CD4-positive, alpha-beta T cell (primary cell): ENCODE results near the gene HNF1A. TPM values are rescaled to one million over a fixed set of nuclear protein-coding genes. Genes with fewer than 3 reads are reported as not detected.
A peak's percentile ranks its signal among the peaks of the same experiment; 100 is the strongest.

Experiments
- ATAC-seq: fragments of 200-7000 bp; cut with Tn5 transposase; one replicate; pipeline ENCODE4 v1.10.0; 2022; ENCODE audit warnings: mild to moderate bottlenecking; ENCODE audit not compliant: poor library complexity
- CTCF ChIA-PET: fragments of 350-600 bp; sonication (Branson Sonifier 250); formaldehyde crosslinking; loops from one replicate; lab custom pipeline; 2021; ENCODE audit warnings: antibody characterized with exemption, inconsistent platforms; lab: Charles Lee
- POLR2A ChIA-PET: fragments of 350-600 bp; sonication (Branson Sonifier 250); formaldehyde crosslinking; loops from one replicate; lab custom pipeline; 2021; ENCODE audit warnings: antibody characterized with exemption, inconsistent platforms; lab: Charles Lee
- DNase-seq, 14 experiments: peaks; one replicate each; pipeline ENCODE4 v3.0.0-alpha.2; 2013 to 2020; ENCODE audit warnings: mixed read lengths in 2 of 14
- H3K27ac ChIP-seq, 2 donors: one replicate each; pipeline versions ENCODE4 v1.5.1 to v1.7.0; 2013; ENCODE audit warnings: low read length in 2 of 2, low read depth in 1 of 2, mild to moderate bottlenecking in 1 of 2
- H3K27me3 ChIP-seq, 2 experiments: 1 replicate in 1 of 2; 2 replicates in 1 of 2; pipeline versions ENCODE4 v1.6.1 to v1.7.0; 2013; ENCODE audit warnings: low read length in 2 of 2, control low read depth in 1 of 2, mild to moderate bottlenecking in 1 of 2, moderate library complexity in 1 of 2; ENCODE audit not compliant: insufficient read depth in 2 of 2, control insufficient read depth in 1 of 2
- H3K36me3 ChIP-seq: one replicate; pipeline ENCODE4 v1.6.1; 2013; ENCODE audit warnings: low read length, control low read depth; ENCODE audit not compliant: insufficient read depth
- H3K4me1 ChIP-seq: one replicate; pipeline ENCODE4 v1.6.1; 2013; ENCODE audit warnings: low read length, control low read depth; ENCODE audit not compliant: insufficient read depth
- H3K4me3 ChIP-seq: one replicate; pipeline ENCODE4 v1.5.1; 2013; ENCODE audit warnings: mild to moderate bottlenecking, low read length, moderate library complexity
- H3K9me3 ChIP-seq, 2 experiments: 1 replicate in 1 of 2; 2 replicates in 1 of 2; pipeline versions ENCODE4 v1.6.1 to v1.7.0; 2013; ENCODE audit warnings: low read length in 2 of 2, mild to moderate bottlenecking in 2 of 2, control low read depth in 1 of 2, moderate library complexity in 1 of 2; ENCODE audit not compliant: control insufficient read depth in 1 of 2, insufficient read depth in 1 of 2
- H3K27ac Mint-ChIP-seq: one replicate; pipeline ENCODE4 v1.8.0; 2020; ENCODE audit warnings: mixed read lengths
- H3K27me3 Mint-ChIP-seq: one replicate; pipeline ENCODE4 v1.8.0; 2021; ENCODE audit warnings: mixed read lengths
- H3K36me3 Mint-ChIP-seq: one replicate; pipeline ENCODE4 v1.8.0; 2021; ENCODE audit warnings: low read depth, mixed read lengths
- H3K4me1 Mint-ChIP-seq: one replicate; pipeline ENCODE4 v1.8.0; 2021; ENCODE audit warnings: low read depth, mixed read lengths
- H3K4me3 Mint-ChIP-seq: one replicate; pipeline ENCODE4 v1.8.0; 2020; ENCODE audit warnings: mild to moderate bottlenecking, mixed read lengths
- H3K9me3 Mint-ChIP-seq: one replicate; pipeline ENCODE4 v1.8.0; 2020; ENCODE audit warnings: mixed read lengths
- intact Hi-C, 2 experiments: fragments of 100-400 bp; cut with DNase I in 1 of 2; cut with micrococcal nuclease in 1 of 2; formaldehyde crosslinking; loops; one replicate each; pipeline versions ENCODE4 v1.15.1 to v1.9.0; 2023 to 2025; cut with DNase I, micrococcal nuclease
- total RNA-seq, 174 experiments: library from RNA in 2 of 174; stranded (reverse) in 2 of 174; gene quantifications; one replicate each; pipeline ENCODE4 v1.2.3 and lab custom pipeline; 2021 to 2026
- TF ChIP-seq, protein P1 (sequence below): fragments of 200-600 bp; IDR thresholded peaks from one replicate; pipeline ENCODE4 v1.8.0; 2022; ENCODE audit warnings: antibody characterized with exemption, mild to moderate bottlenecking

Gene HNF1A
- total RNA-seq, 2 experiments from 2014 or later, result not detected

GRCh38 chr12:121017966-121018491 is 39.7 kb downstream of the HNF1A start:
- POLR2A ChIA-PET, result interaction anchor here (0.6 kb wide), 1 partner anchor 9 kb away, joined by 3 read pairs; no protein-coding TSS in a partner anchor
- H3K27me3 ChIP-seq, result no peaks in the 10 kb centered on the region
- H3K4me3 Mint-ChIP-seq, result peak overlapping the region; percentile 51
- ATAC-seq, result no peak
- CTCF ChIA-PET, result no interaction called here
- H3K27ac Mint-ChIP-seq, result no peak overlapping the region
- peaks cover 18% of the 10 kb centered on the region for H3K36me3 ChIP-seq
- H3K4me3 ChIP-seq, result no peak overlapping the region
- TF ChIP-seq, protein P1, sequence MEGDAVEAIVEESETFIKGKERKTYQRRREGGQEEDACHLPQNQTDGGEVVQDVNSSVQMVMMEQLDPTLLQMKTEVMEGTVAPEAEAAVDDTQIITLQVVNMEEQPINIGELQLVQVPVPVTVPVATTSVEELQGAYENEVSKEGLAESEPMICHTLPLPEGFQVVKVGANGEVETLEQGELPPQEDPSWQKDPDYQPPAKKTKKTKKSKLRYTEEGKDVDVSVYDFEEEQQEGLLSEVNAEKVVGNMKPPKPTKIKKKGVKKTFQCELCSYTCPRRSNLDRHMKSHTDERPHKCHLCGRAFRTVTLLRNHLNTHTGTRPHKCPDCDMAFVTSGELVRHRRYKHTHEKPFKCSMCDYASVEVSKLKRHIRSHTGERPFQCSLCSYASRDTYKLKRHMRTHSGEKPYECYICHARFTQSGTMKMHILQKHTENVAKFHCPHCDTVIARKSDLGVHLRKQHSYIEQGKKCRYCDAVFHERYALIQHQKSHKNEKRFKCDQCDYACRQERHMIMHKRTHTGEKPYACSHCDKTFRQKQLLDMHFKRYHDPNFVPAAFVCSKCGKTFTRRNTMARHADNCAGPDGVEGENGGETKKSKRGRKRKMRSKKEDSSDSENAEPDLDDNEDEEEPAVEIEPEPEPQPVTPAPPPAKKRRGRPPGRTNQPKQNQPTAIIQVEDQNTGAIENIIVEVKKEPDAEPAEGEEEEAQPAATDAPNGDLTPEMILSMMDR, result no peak
- H3K36me3 Mint-ChIP-seq, result peaks cover 25% of the 10 kb centered on the region
- peak in 2 of 14 experiments; percentile 23 to 50 for DNase-seq
- peaks cover 16% of the 10 kb centered on the region for H3K4me1 Mint-ChIP-seq
- intact Hi-C loops, result loop anchor here (2.0 to 10.0 kb wide), 5 partner anchors 21 to 573 kb away; partner anchors contain the start of genes GATC (in 1 of the 2), MLEC (in 1 of the 2), OASL (in 1 of the 2) and TRIAP1 (in 1 of the 2)
- no peaks in the 10 kb centered on the region for H3K9me3 ChIP-seq
- H3K9me3 Mint-ChIP-seq, result no peaks in the 10 kb centered on the region
- H3K27ac ChIP-seq, result no peak overlapping the region
- peaks cover 11% of the 10 kb centered on the region for H3K4me1 ChIP-seq
- H3K27me3 Mint-ChIP-seq, result no peaks in the 10 kb centered on the region

GRCh38 chr12:121018860-121019617 is 40.7 kb downstream of the HNF1A start:
- Histone ChIP-seq H3K36me3 (peaks cover 20% of the 10 kb centered on the region), H3K27me3 (no peaks in the 10 kb centered on the region), H3K27ac (no peak overlapping the region), H3K4me3 (no peak overlapping the region), H3K4me1 (peaks cover 11% of the 10 kb centered on the region), H3K9me3 (no peaks in the 10 kb centered on the region)
- Mint-ChIP-seq H3K9me3 (no peaks in the 10 kb centered on the region), H3K27me3 (no peaks in the 10 kb centered on the region), H3K4me1 (peaks cover 13% of the 10 kb centered on the region), H3K27ac (no peak overlapping the region), H3K36me3 (peaks cover 19% of the 10 kb centered on the region), H3K4me3 (no peak overlapping the region)
- POLR2A ChIA-PET, result interaction anchor here (1.2 kb wide), 1 partner anchor 19 kb away, joined by 4 read pairs; no protein-coding TSS in a partner anchor
- TF ChIP-seq, protein P1, result no peak
- intact Hi-C loops, result loop anchor here (5.0 to 10.0 kb wide), 4 partner anchors 76 to 574 kb away; partner anchors contain the start of genes GATC (in 1 of the 2), MLEC (in 1 of the 2) and TRIAP1 (in 1 of the 2)
- DNase-seq, result no peak
- CTCF ChIA-PET, result interaction anchor here (2.2 kb wide), 1 partner anchor 41 kb away, joined by 7 read pairs; no protein-coding TSS in a partner anchor
- no peak for ATAC-seq

DNA sequence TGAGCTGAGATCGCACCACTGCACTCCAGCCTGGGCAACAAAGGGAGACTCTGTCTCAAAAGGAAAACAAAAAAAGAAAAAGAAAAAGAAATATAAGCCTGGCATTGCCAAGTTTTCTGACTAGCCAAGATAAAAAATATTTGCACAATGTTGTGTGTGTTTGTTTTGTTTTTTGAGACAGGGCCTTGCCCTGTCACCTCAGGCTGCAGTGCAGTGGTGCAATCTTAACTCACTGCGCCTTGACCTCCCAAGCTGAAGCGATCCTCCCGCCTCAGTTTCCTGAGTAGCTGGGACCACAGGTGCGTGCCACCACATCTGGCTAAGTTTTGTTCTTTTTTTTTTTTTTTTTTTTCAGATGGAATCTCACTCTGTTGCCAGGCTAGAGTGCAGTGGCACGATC is 43.4 kb downstream of the HNF1A start:
- POLR2A ChIA-PET, result no interaction called here
- CTCF ChIA-PET, result no interaction called here
- intact Hi-C loops, result no loop called here

More for the DNA sequence above, 43.4 kb downstream of the HNF1A start:
- Histone ChIP-seq H3K27me3 (no peaks in the 10 kb centered on the region), H3K4me3 (no peak overlapping the region), H3K9me3 (no peaks in the 10 kb centered on the region), H3K36me3 (peaks cover 30% of the 10 kb centered on the region), H3K27ac (no peak overlapping the region), H3K4me1 (peaks cover under 1% of the 10 kb centered on the region)
- ATAC-seq (no peak), DNase-seq (no peak)
- H3K27me3 Mint-ChIP-seq, result no peaks in the 10 kb centered on the region
- no peak overlapping the region for H3K4me3 Mint-ChIP-seq
- H3K9me3 Mint-ChIP-seq, result no peaks in the 10 kb centered on the region
- peaks cover 29% of the 10 kb centered on the region for H3K36me3 Mint-ChIP-seq
- TF ChIP-seq, protein P1, result no peak
- no peaks in the 10 kb centered on the region for H3K4me1 Mint-ChIP-seq
- no peak overlapping the region for H3K27ac Mint-ChIP-seq
